A549 (cell line): Measurements from ENCODE around the gene RASL11B. TPM values are rescaled to one million over a fixed set of nuclear protein-coding genes. Genes with fewer than 3 reads are reported as not detected.
A peak's percentile ranks its signal among the peaks of the same experiment; 100 is the strongest.

Experiments used
- ATAC-seq, 2 experiments: fragments of 200-7000 bp in 1 of 2; fragments of >200 bp in 1 of 2; cut with Nextera tagmentation in 1 of 2; cut with Tn5 transposase in 1 of 2; 3 replicates each; pipeline versions ENCODE4 v1.8.0 to v1.9.1; 2018 to 2020; ENCODE audit warnings: mild to moderate bottlenecking in 1 of 2, moderate library complexity in 1 of 2
- CTCF ChIA-PET: fragments of 300-600 bp; sonication (Branson Sonifier 250); formaldehyde crosslinking; extraction: SDS; loops from one replicate; lab custom pipeline; 2021; ENCODE audit warnings: antibody characterized with exemption, inconsistent platforms; lab: Yijun Ruan, JAX
- POLR2A ChIA-PET: fragments of 350-600 bp; formaldehyde crosslinking; extraction: SDS; loops from one replicate; lab custom pipeline; 2021; ENCODE audit warnings: antibody characterized with exemption, inconsistent platforms; lab: Yijun Ruan, JAX
- DNase-seq, 2 experiments: peaks; one replicate each; pipeline versions ENCODE4 v3.0.0 to v3.0.0-alpha.2; 2011 to 2016; ENCODE audit warnings: low read depth in 1 of 2, low spot score in 1 of 2
- FAIRE-seq: peaks from 2 replicates; lab custom pipeline; 2011; peaks lifted over from hg19 to GRCh38; lab: Jason Lieb, UNC
- H3K27ac ChIP-seq, 2 experiments: fragments of >200 bp; sonication (Bioruptor Twin); formaldehyde crosslinking; 3 replicates each; pipeline ENCODE4 v1.5.1; 2016 to 2017
- H3K4me1 ChIP-seq: fragments of >200 bp; sonication (Bioruptor Twin); formaldehyde crosslinking; 3 replicates; pipeline ENCODE4 v1.6.1; 2016
- H3K4me2 ChIP-seq: fragments of >200 bp; sonication (Bioruptor Twin); formaldehyde crosslinking; 3 replicates; pipeline ENCODE4 v1.6.1; 2016
- H3K4me3 ChIP-seq: fragments of >200 bp; sonication (Bioruptor Twin); formaldehyde crosslinking; 3 replicates; pipeline ENCODE4 v1.5.1; 2016
- H3K9me3 ChIP-seq: fragments of >200 bp; sonication (Bioruptor Twin); formaldehyde crosslinking; 3 replicates; pipeline ENCODE4 v1.6.1; 2016
- CBX2 ChIP-seq: fragments of 200-600 bp; sonication (generic); IDR thresholded peaks from 2 replicates; pipeline ENCODE4 v1.6.1; 2016; ENCODE audit warnings: low read depth, mild to moderate bottlenecking, borderline replicate concordance
- CEBPB ChIP-seq, 2 experiments: fragments of >200 bp in 1 of 2; sonication (Bioruptor Twin) in 1 of 2; formaldehyde crosslinking in 1 of 2; IDR thresholded peaks; 2 replicates each; pipeline ENCODE4 v1.6.1; 2012 to 2016
- CHD2 ChIP-seq: fragments of 150-350 bp; IDR thresholded peaks from 2 replicates; pipeline ENCODE4 v1.6.1; 2014; ENCODE audit warnings: low read length; ENCODE audit not compliant: partially characterized antibody
- CHD4 ChIP-seq: fragments of 200-600 bp; sonication (generic); IDR thresholded peaks from 2 replicates; pipeline ENCODE4 v1.6.1; 2016; ENCODE audit warnings: antibody characterized with exemption, mild to moderate bottlenecking, borderline replicate concordance
- EHF ChIP-seq: fragments of 250-450 bp; sonication (Bioruptor Pico); IDR thresholded peaks from 2 replicates; pipeline ENCODE4 v1.5.0; 2020; ENCODE audit warnings: mild to moderate bottlenecking
- EHMT2 ChIP-seq: fragments of 200-600 bp; sonication (generic); IDR thresholded peaks from 2 replicates; pipeline ENCODE4 v1.6.1; 2016; ENCODE audit warnings: antibody characterized with exemption, low read depth, mild to moderate bottlenecking, moderate library complexity
- ELK1 ChIP-seq: fragments of 150-350 bp; IDR thresholded peaks from 2 replicates; pipeline ENCODE4 v1.6.1; 2014; ENCODE audit warnings: low read depth, mild to moderate bottlenecking, low read length
- FOSB ChIP-seq: fragments of 250-450 bp; sonication (Bioruptor Pico); IDR thresholded peaks from 2 replicates; pipeline ENCODE4 v1.5.0; 2020; ENCODE audit warnings: mild to moderate bottlenecking, moderate library complexity
- HDAC2 ChIP-seq: fragments of 200-600 bp; sonication (generic); IDR thresholded peaks from 2 replicates; pipeline ENCODE4 v1.6.1; 2016
- HES2 ChIP-seq: fragments of >200 bp; sonication (Bioruptor Twin); formaldehyde crosslinking; IDR thresholded peaks from 2 replicates; pipeline ENCODE4 v1.6.1; 2016
- HEYL ChIP-seq: fragments of 250-450 bp; sonication (Bioruptor Pico); IDR thresholded peaks from 2 replicates; pipeline ENCODE4 v1.8.0; 2021; ENCODE audit warnings: mild to moderate bottlenecking, moderate library complexity
- HOXA7 ChIP-seq: fragments of 250-450 bp; sonication (Bioruptor Pico); IDR thresholded peaks from 2 replicates; pipeline ENCODE4 v1.5.0; 2020; ENCODE audit warnings: mild to moderate bottlenecking, moderate library complexity
- HOXB5 ChIP-seq: fragments of 250-450 bp; sonication (Bioruptor Pico); IDR thresholded peaks from 2 replicates; pipeline ENCODE4 v1.5.0; 2020; ENCODE audit warnings: mild to moderate bottlenecking, moderate library complexity
- KDM1A ChIP-seq: fragments of 200-600 bp; sonication (generic); IDR thresholded peaks from 2 replicates; pipeline ENCODE4 v1.6.1; 2016; ENCODE audit warnings: low read depth, mild to moderate bottlenecking
- MAX ChIP-seq: IDR thresholded peaks from 2 replicates; pipeline ENCODE4 v1.6.1; 2012
- MAZ ChIP-seq: fragments of 150-350 bp; IDR thresholded peaks from 2 replicates; pipeline ENCODE4 v1.6.1; 2014; ENCODE audit warnings: antibody characterized with exemption, low read depth, low read length, borderline replicate concordance
- MYC ChIP-seq: IDR thresholded peaks from 2 replicates; pipeline ENCODE4 v1.6.1; 2012; ENCODE audit warnings: mild to moderate bottlenecking, inconsistent platforms, low read length, improper control_type of control experiment, borderline replicate concordance
- PBX3 ChIP-seq: IDR thresholded peaks from 2 replicates; pipeline ENCODE4 v1.6.1; 2012
- POLR2A ChIP-seq: IDR thresholded peaks from 2 replicates; pipeline ENCODE4 v1.6.1; 2012; ENCODE audit warnings: mild to moderate bottlenecking, low read length
- RARB ChIP-seq: fragments of 250-450 bp; sonication (Bioruptor Pico); IDR thresholded peaks from 2 replicates; pipeline ENCODE4 v1.8.0; 2021; ENCODE audit warnings: mild to moderate bottlenecking, moderate library complexity
- RCOR1 ChIP-seq: fragments of 150-350 bp; IDR thresholded peaks from 2 replicates; pipeline ENCODE4 v1.6.1; 2014; ENCODE audit warnings: antibody characterized with exemption, low read length, low read depth
- USF2 ChIP-seq: fragments of 450-650 bp; IDR thresholded peaks from 2 replicates; pipeline ENCODE4 v1.6.1; 2014; ENCODE audit warnings: antibody characterized with exemption
- ZFP36 ChIP-seq: fragments of 450-650 bp; IDR thresholded peaks from 2 replicates; pipeline ENCODE4 v1.6.1; 2014; ENCODE audit warnings: borderline replicate concordance; ENCODE audit not compliant: partially characterized antibody
- WGBS: methylation state at CpG from one replicate; pipeline ENCODE4 v1.1.6; 2017; ENCODE audit errors: missing lambda C conversion rate; 5-methylcytosine and 5-hydroxymethylcytosine counted together
- polyA plus RNA-seq, 4 experiments: library from polyadenylated mRNA; depleted of rRNA in 3 of 4; stranded (reverse); fragments of >200 nt; fragmentation: RNase III in 1 of 4; extraction: RNeasy Plus Mini Kit Qiagen cat#74134 plus additional on column Dnase treatment in 1 of 4; gene quantifications; 2 replicates in 3 of 4; 3 replicates in 1 of 4; pipeline ENCODE4 v1.2.3, GENCODE V29; 2011 to 2017

RASL11B gene
- polyA plus RNA-seq, 2 of the 4 experiments (the other 2 are of a cell fraction), result 0.04 to 0.05 TPM

GRCh38 chr4:52861171-52861823 is 820 bp upstream of the RASL11B start:
- DNase-seq (no peak), ATAC-seq (no peak), FAIRE-seq (no peak)
- CTCF ChIA-PET, result no interaction called here
- TF ChIP-seq EHF (CRISPR knock-in tag) (no peak), CBX2 (no peak), PBX3 (no peak), ZFP36 (no peak), KDM1A (no peak), CHD4 (no peak), POLR2A (no peak), HEYL (no peak), MYC (no peak), CHD2 (no peak), MAZ (no peak), USF2 (no peak)
- Histone ChIP-seq H3K9me3 (peaks cover 6% of the 10 kb centered on the region; the same call in 1 of the 3 replicates), H3K4me2 (peak overlapping the region; percentile 93), H3K4me1 (no peaks in the 10 kb centered on the region), H3K4me3 (peak overlapping the region; percentile 56), H3K27ac (peak overlapping the region in 1 of 2 experiments; percentile 85; a peak in 2 of 6 replicates)
- 59% methylated on average over 24 of the region's 26 CpGs for WGBS
- POLR2A ChIA-PET, result no interaction called here

GRCh38 chr4:52862639-52863161 is 583 bp downstream of the RASL11B start:
- Histone ChIP-seq H3K4me3 (peak overlapping the region; percentile 56), H3K4me1 (no peaks in the 10 kb centered on the region), H3K27ac (peak overlapping the region in 1 of 2 experiments; percentile 85; a peak in 1 of 6 replicates), H3K4me2 (peak overlapping the region; percentile 93), H3K9me3 (peaks cover 6% of the 10 kb centered on the region; the same call in 1 of the 3 replicates)
- TF ChIP-seq MYC (no peak), RARB (CRISPR knock-in tag) (no peak), CEBPB (IDR thresholded peaks at IDR 0.05) (no peak), HOXB5 (CRISPR knock-in tag) (no peak), ELK1 (no peak), HDAC2 (no peak), ZFP36 (no peak), HES2 (no peak), MAX (no peak)
- CTCF ChIA-PET, result no interaction called here
- FAIRE-seq (no peak), ATAC-seq (no peak; a peak in 1 of 6 replicates), DNase-seq (no peak)
- 90% methylated on average over 13 of the region's 23 CpGs for WGBS
- POLR2A ChIA-PET, result no interaction called here

- ChIA-PET POLR2A (no interaction called here), CTCF (no interaction called here)
- Histone ChIP-seq H3K9me3 (peaks cover 2% of the 10 kb centered on the region; the same call in 1 of the 3 replicates), H3K27ac (no peak overlapping the region), H3K4me2 (no peak overlapping the region), H3K4me3 (no peak overlapping the region), H3K4me1 (no peaks in the 10 kb centered on the region)
- TF ChIP-seq RARB (CRISPR knock-in tag), result no peak
- TF ChIP-seq RCOR1, result no peak
- no peak for TF ChIP-seq KDM1A
- TF ChIP-seq CHD4, result no peak
- no peak for TF ChIP-seq FOSB (CRISPR knock-in tag)
- no peak for TF ChIP-seq EHMT2
- TF ChIP-seq HOXA7 (CRISPR knock-in tag), result no peak
- WGBS, result 72% methylated on average over 6 of the region's 6 CpGs
- ATAC-seq (no peak), DNase-seq (no peak), FAIRE-seq (no peak)
Observed at GRCh38 chr4:52863324-52863723, 1.2 kb downstream of the RASL11B start.
